ENCODE data around the gene APOA5. TPM values are rescaled to one million over a fixed set of nuclear protein-coding genes. Genes with fewer than 3 reads are reported as not detected.

APOA5 gene
- total RNA-seq, 1 donor, result not detected

DNA sequence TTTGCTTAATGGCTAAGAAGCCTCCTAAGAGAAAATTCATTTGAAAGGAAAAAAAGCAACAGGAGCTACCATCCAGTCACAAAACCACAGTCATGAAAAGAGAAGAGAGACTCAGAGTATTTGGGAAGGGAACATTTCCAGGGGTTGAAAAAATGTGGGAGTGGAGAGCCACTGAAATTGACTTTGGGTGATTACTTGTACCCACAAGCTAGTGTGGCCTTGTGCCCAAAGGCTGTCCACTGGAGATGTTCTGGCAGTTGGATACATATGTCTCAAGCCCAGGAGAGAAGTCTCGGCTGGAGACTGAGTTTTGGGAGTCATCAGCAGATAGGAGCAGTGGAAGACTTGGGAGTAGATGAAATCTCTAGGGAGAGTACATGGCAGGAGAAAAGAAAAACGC lies 3.2 kb upstream of the APOA5 start:
- no peak overlapping the region for H3K4me3 ChIP-seq (ENCODE audit: low read depth, low read length)
- no peak for TF ChIP-seq CTCF (IDR thresholded peaks at IDR 0.05; ENCODE audit: insufficient read depth, low read depth, low read length)
- DNase-seq (ENCODE audit: low read depth), result no peak

DNA sequence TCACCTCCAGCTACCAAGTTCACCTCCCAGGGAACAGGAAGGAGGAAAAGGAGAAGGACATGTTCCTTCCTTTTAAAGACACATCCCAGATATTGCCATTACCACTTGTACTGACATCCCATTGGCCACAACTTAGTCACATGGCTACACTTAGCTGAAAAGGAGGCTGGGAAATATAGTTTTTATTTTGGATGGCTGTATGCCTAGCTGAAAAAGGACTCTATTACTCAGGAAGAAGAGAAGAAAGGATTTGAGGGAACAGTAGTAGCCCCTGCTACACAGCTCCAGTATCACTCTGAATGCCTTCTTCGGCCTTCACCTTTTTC lies 2.1 kb upstream of the APOA5 start:
- H3K4me3 ChIP-seq (ENCODE audit: low read depth, low read length), result no peak overlapping the region
- no peak for TF ChIP-seq CTCF (IDR thresholded peaks at IDR 0.05; ENCODE audit: insufficient read depth, low read depth, low read length)
- DNase-seq (ENCODE audit: low read depth), result no peak

DNA sequence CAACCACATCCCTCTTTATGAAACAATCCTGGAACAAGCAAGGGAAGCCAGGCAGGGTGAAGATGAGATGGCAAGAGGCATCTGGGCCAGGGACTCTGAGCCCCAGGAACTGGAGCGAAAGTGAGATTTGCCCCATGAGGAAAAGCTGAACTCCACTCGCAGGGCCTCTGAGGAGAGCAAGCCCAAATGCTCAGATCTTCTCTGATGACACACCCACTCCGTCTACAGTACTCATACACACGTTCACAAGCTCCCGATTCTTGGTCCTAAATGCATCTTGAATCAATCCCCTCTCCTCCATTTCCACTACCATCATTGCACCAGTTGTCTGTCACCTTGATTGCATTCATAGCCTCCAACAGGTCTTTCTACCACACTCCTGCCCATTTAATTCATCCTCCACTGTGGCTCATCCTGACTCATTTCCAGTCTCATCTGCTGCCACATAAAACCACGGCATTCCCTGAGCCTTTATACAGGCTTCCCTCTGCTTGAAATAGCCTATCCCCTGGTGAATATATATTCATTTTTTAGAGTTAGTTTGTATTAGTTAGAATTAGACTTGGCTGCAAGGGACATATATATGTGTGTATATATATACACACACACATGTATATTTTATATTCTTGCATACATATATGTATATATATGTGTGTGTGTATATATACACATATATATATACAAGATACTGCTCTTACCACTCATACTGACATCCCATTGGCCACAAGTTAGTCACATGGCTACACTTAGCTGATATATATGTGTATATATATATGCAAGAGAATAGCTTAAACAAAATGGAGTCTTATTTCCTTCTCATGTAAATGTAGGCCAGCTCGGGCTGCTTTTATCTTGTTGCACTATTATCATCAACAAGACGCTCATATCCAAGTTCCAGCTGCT lies 1.4 kb upstream of the APOA5 start:
- H3K4me3 ChIP-seq (ENCODE audit: low read depth, low read length), result no peak overlapping the region
- TF ChIP-seq CTCF (IDR thresholded peaks at IDR 0.05; ENCODE audit: insufficient read depth, low read depth, low read length), result no peak
- DNase-seq (ENCODE audit: low read depth), result no peak

DNA sequence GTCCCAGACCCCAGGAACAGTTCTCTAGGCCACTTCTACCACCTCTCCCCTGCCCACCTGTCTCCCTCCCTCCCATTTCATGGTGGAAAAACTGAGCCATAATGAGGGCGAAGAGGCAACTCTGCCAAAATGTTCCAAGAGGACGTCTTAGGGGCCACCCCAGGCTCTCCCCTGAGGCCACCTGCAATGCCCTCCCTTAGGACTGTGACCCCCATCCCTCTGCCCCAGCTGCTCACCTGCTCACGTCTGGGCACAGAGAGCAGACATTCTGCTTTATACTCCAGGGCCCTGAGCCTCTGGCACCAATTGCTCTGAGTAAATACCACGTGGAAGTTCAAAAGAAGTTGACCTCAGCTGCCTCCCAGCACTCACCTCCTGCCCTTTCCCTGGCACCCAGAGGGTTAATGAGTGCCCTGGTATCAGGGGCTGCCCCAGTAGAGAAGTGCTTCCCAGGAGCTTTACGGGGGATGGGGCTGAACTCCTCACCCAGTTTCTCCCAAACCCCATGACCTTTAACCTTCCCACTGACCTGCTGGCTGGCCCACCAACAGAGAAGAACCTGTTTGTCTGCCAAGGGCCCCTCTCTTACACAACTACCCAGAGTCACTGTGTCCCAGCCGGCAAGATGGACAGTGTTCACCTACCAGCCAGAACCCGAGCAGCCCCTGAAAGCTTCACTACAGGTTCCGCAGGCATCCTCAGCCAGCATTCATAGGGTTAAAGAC lies 627 bp upstream of the APOA5 start:
- TF ChIP-seq CTCF (IDR thresholded peaks at IDR 0.05; ENCODE audit: insufficient read depth, low read depth, low read length), result no peak
- DNase-seq (ENCODE audit: low read depth), result no peak
- H3K4me3 ChIP-seq (ENCODE audit: low read depth, low read length), result no peak overlapping the region

GRCh38 chr11:116791002-116791812 lies 472 bp downstream of the APOA5 start:
- peak; percentile 89 for TF ChIP-seq CTCF (IDR thresholded peaks at IDR 0.05; ENCODE audit: insufficient read depth, low read depth, low read length)
- DNase-seq (ENCODE audit: low read depth), result peak; percentile 67
- H3K4me3 ChIP-seq (ENCODE audit: low read depth, low read length), result no peak overlapping the region

DNA sequence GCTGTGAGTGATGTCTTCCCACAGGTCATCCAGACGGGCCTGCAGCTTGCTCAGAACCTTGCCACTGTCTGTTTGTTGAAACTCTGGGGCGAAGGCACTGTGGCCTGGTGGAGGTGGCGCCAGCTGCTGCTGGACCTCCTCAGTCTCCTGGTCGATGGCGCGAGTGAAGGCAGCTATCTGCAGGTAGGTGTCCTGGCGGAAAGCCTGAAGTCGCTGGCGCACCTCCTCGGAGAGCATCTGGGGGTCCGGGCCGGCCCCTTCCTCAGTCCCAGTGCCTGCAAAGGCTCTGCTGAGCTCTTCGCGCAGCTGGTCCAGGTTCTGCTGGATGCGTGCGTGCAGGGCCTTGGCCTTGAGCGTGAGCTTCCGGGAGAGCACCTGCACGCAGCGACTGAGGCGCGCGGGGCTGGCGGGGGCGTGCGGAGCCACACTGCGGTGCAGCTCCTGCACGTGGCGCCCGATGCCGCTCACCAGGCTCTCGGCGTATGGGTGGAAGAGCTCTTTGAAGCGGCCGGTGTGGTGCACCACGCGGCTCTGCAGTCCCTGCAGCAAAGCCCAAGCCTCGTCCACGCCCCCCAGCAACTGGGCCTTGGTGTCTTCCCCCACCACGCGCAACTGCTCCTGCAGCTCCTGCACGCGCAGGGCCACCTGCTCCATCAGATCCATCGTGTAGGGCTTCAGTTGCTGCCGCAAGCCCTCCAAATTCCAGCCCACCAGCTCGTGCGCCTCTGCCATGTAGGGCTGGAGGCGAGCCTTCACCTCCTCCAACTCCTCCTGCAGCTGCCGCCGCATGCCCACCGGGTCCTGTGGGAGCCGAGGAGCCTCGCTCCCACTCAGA lies 1.3 kb downstream of the APOA5 start:
- H3K4me3 ChIP-seq (ENCODE audit: low read depth, low read length), result no peak overlapping the region
- DNase-seq (ENCODE audit: low read depth), result no peak
- no peak for TF ChIP-seq CTCF (IDR thresholded peaks at IDR 0.05; ENCODE audit: insufficient read depth, low read depth, low read length)

All from fibroblast of villous mesenchyme (primary cell).